A549 (cell line): ENCODE results near the gene NME2. TPM values are rescaled to one million over a fixed set of nuclear protein-coding genes. Genes with fewer than 3 reads are reported as not detected.

Experiments
- ATOH8 ChIP-seq: fragments of 250-450 bp; sonication (Bioruptor Pico); IDR thresholded peaks from 2 replicates; pipeline ENCODE4 v1.5.0; 2020; ENCODE audit warnings: low read depth, mild to moderate bottlenecking, moderate library complexity
- BCL3 ChIP-seq: fragments of >200 bp; sonication (Bioruptor Twin); formaldehyde crosslinking; IDR thresholded peaks from 3 replicates; pipeline ENCODE4 v1.6.1; 2016
- BHLHE40 ChIP-seq: IDR thresholded peaks from 2 replicates; pipeline ENCODE4 v1.6.1; 2012; ENCODE audit warnings: low read depth, low read length, inconsistent platforms
- CBX2 ChIP-seq: fragments of 200-600 bp; sonication (generic); IDR thresholded peaks from 2 replicates; pipeline ENCODE4 v1.6.1; 2016; ENCODE audit warnings: low read depth, mild to moderate bottlenecking, borderline replicate concordance
- CBX8 ChIP-seq: fragments of 200-600 bp; sonication (generic); IDR thresholded peaks from 2 replicates; pipeline ENCODE4 v1.6.1; 2016
- CEBPB ChIP-seq, 2 experiments: fragments of >200 bp in 1 of 2; sonication (Bioruptor Twin) in 1 of 2; formaldehyde crosslinking in 1 of 2; IDR thresholded peaks; 2 replicates each; pipeline ENCODE4 v1.6.1; 2012 to 2016
- CHD4 ChIP-seq: fragments of 200-600 bp; sonication (generic); IDR thresholded peaks from 2 replicates; pipeline ENCODE4 v1.6.1; 2016; ENCODE audit warnings: antibody characterized with exemption, mild to moderate bottlenecking, borderline replicate concordance
- EHMT2 ChIP-seq: fragments of 200-600 bp; sonication (generic); IDR thresholded peaks from 2 replicates; pipeline ENCODE4 v1.6.1; 2016; ENCODE audit warnings: antibody characterized with exemption, low read depth, mild to moderate bottlenecking, moderate library complexity
- EP300 ChIP-seq, 2 experiments: fragments of >200 bp; sonication (Bioruptor Twin); formaldehyde crosslinking; IDR thresholded peaks; 2 replicates in 1 of 2; 3 replicates in 1 of 2; pipeline ENCODE4 v1.6.1; 2016 to 2017
- ESRRA ChIP-seq: fragments of 150-350 bp; IDR thresholded peaks from 2 replicates; pipeline ENCODE4 v1.6.1; 2014; ENCODE audit warnings: mild to moderate bottlenecking, low read length, borderline replicate concordance
- FOXS1 ChIP-seq: fragments of 250-450 bp; sonication (Bioruptor Pico); IDR thresholded peaks from 2 replicates; pipeline ENCODE4 v1.5.0; 2020; ENCODE audit warnings: mild to moderate bottlenecking, moderate library complexity
- HDAC2 ChIP-seq: fragments of 200-600 bp; sonication (generic); IDR thresholded peaks from 2 replicates; pipeline ENCODE4 v1.6.1; 2016
- HES2 ChIP-seq: fragments of >200 bp; sonication (Bioruptor Twin); formaldehyde crosslinking; IDR thresholded peaks from 2 replicates; pipeline ENCODE4 v1.6.1; 2016
- HMGXB4 ChIP-seq: fragments of 250-450 bp; sonication (Bioruptor Pico); IDR thresholded peaks from 2 replicates; pipeline ENCODE4 v1.5.0; 2021; ENCODE audit warnings: mild to moderate bottlenecking, moderate library complexity, borderline replicate concordance
- HOXA7 ChIP-seq: fragments of 250-450 bp; sonication (Bioruptor Pico); IDR thresholded peaks from 2 replicates; pipeline ENCODE4 v1.5.0; 2020; ENCODE audit warnings: mild to moderate bottlenecking, moderate library complexity
- HOXB5 ChIP-seq: fragments of 250-450 bp; sonication (Bioruptor Pico); IDR thresholded peaks from 2 replicates; pipeline ENCODE4 v1.5.0; 2020; ENCODE audit warnings: mild to moderate bottlenecking, moderate library complexity
- JUN ChIP-seq, 2 experiments: fragments of >200 bp; sonication (Bioruptor Twin); formaldehyde crosslinking; IDR thresholded peaks; 2 replicates in 1 of 2; 3 replicates in 1 of 2; pipeline ENCODE4 v1.6.1; 2016 to 2017
- MAFK ChIP-seq: fragments of 450-650 bp; IDR thresholded peaks from 2 replicates; pipeline ENCODE4 v1.6.1; 2014; ENCODE audit not compliant: partially characterized antibody
- MAX ChIP-seq: IDR thresholded peaks from 2 replicates; pipeline ENCODE4 v1.6.1; 2012
- MYC ChIP-seq: IDR thresholded peaks from 2 replicates; pipeline ENCODE4 v1.6.1; 2012; ENCODE audit warnings: mild to moderate bottlenecking, inconsistent platforms, low read length, improper control_type of control experiment, borderline replicate concordance
- NFE2L2 ChIP-seq: fragments of 150-350 bp; conservative IDR thresholded peaks from 2 replicates; pipeline ENCODE4 v1.6.1; 2014; ENCODE audit warnings: low read length
- NPAS2 ChIP-seq: fragments of 250-450 bp; sonication (Bioruptor Pico); IDR thresholded peaks from 2 replicates; pipeline ENCODE4 v1.8.0; 2022; ENCODE audit warnings: mild to moderate bottlenecking, moderate library complexity, borderline replicate concordance
- NR3C1 ChIP-seq: fragments of >200 bp; sonication (Bioruptor Twin); formaldehyde crosslinking; IDR thresholded peaks from 3 replicates; pipeline ENCODE4 v1.6.1; 2017
- PBX3 ChIP-seq: IDR thresholded peaks from 2 replicates; pipeline ENCODE4 v1.6.1; 2012
- PHF8 ChIP-seq: fragments of 200-600 bp; sonication (generic); IDR thresholded peaks from 2 replicates; pipeline ENCODE4 v1.6.1; 2016; ENCODE audit warnings: low read depth, mild to moderate bottlenecking, antibody characterized with exemption, moderate library complexity, borderline replicate concordance
- POLR2A ChIP-seq: IDR thresholded peaks from 2 replicates; pipeline ENCODE4 v1.6.1; 2012; ENCODE audit warnings: mild to moderate bottlenecking, low read length
- POLR2AphosphoS2 ChIP-seq: conservative IDR thresholded peaks from 2 replicates; pipeline ENCODE4 v1.6.1; 2012; ENCODE audit warnings: low read length, improper control_type of control experiment, inconsistent platforms
- REST ChIP-seq: fragments of 200-600 bp; sonication (generic); IDR thresholded peaks from 2 replicates; pipeline ENCODE4 v1.6.1; 2016; ENCODE audit warnings: antibody characterized with exemption, mild to moderate bottlenecking, moderate library complexity
- RNF2 ChIP-seq: fragments of 200-600 bp; sonication (generic); IDR thresholded peaks from 2 replicates; pipeline ENCODE4 v1.6.1; 2016; ENCODE audit warnings: low read depth, mild to moderate bottlenecking, antibody characterized with exemption, moderate library complexity, borderline replicate concordance
- SMC3 ChIP-seq: fragments of >200 bp; sonication (Bioruptor Twin); formaldehyde crosslinking; IDR thresholded peaks from 3 replicates; pipeline ENCODE4 v1.6.1; 2018; ENCODE audit warnings: inconsistent platforms
- SREBF2 ChIP-seq: fragments of 450-650 bp; IDR thresholded peaks from 2 replicates; pipeline ENCODE4 v1.6.1; 2014; ENCODE audit warnings: mild to moderate bottlenecking, moderate library complexity
- TFCP2L1 ChIP-seq: fragments of 250-450 bp; sonication (Bioruptor Pico); IDR thresholded peaks from 2 replicates; pipeline ENCODE4 v1.5.0; 2021; ENCODE audit warnings: mild to moderate bottlenecking
- TP53 ChIP-seq: fragments of 250-450 bp; sonication (Bioruptor Pico); IDR thresholded peaks from 2 replicates; pipeline ENCODE4 v1.5.0; 2021; ENCODE audit warnings: mild to moderate bottlenecking, moderate library complexity
- ZC3H11A ChIP-seq: fragments of 450-650 bp; IDR thresholded peaks from 2 replicates; pipeline ENCODE4 v1.6.1; 2014; ENCODE audit warnings: antibody characterized with exemption, mild to moderate bottlenecking
- ZNF302 ChIP-seq: fragments of 250-450 bp; sonication (Bioruptor Pico); IDR thresholded peaks from 2 replicates; pipeline ENCODE4 v1.9.0; 2021; ENCODE audit warnings: inconsistent platforms, mild to moderate bottlenecking, moderate library complexity
- polyA plus RNA-seq, 4 experiments: library from polyadenylated mRNA; depleted of rRNA in 3 of 4; stranded (reverse); fragments of >200 nt; fragmentation: RNase III in 1 of 4; extraction: RNeasy Plus Mini Kit Qiagen cat#74134 plus additional on column Dnase treatment in 1 of 4; gene quantifications; 2 replicates in 3 of 4; 3 replicates in 1 of 4; pipeline ENCODE4 v1.2.3, GENCODE V29; 2011 to 2017

The NME2 gene
- polyA plus RNA-seq, 2 of the 4 experiments (the other 2 are of a cell fraction), result 1,425 to 1,862 TPM

- TF ChIP-seq TFCP2L1 (CRISPR knock-in tag), result 0 out of 2 replicates have a peak, but pooled peaks have one; percentile 17
- TF ChIP-seq PHF8, result peak; percentile 30; the same call in 1 of the 2 replicates
- no peak for TF ChIP-seq SREBF2
- no peak for TF ChIP-seq CBX2
- no peak for TF ChIP-seq CEBPB (IDR thresholded peaks at IDR 0.05)
- no peak for TF ChIP-seq SMC3
- no peak for TF ChIP-seq BCL3
- no peak; the same call in 1 of the 2 replicates for TF ChIP-seq ZC3H11A
- TF ChIP-seq ESRRA, result no peak
- peak; percentile 38; the same call in 1 of the 2 replicates for TF ChIP-seq POLR2AphosphoS2
- TF ChIP-seq JUN (IDR thresholded peaks at IDR 0.05), result no peak
- TF ChIP-seq HOXB5 (CRISPR knock-in tag), result 0 out of 2 replicates have a peak, but pooled peaks have one; percentile 48
- no peak for TF ChIP-seq NPAS2
- TF ChIP-seq HES2, result no peak
- no peak for TF ChIP-seq TP53 (CRISPR knock-in tag)
- TF ChIP-seq EP300 (IDR thresholded peaks at IDR 0.05), result no peak
- TF ChIP-seq BHLHE40, result no peak
- 0 out of 2 replicates have a peak, but pooled peaks have one; percentile 57 for TF ChIP-seq ATOH8 (CRISPR knock-in tag)
- TF ChIP-seq POLR2A, result no peak; the same call in none of the 2 replicates
- TF ChIP-seq RNF2, result no peak
- peak; percentile 55; the same call in 1 of the 2 replicates for TF ChIP-seq PBX3
- TF ChIP-seq FOXS1 (CRISPR knock-in tag), result no peak
- TF ChIP-seq REST, result no peak
- no peak for TF ChIP-seq CHD4
- no peak for TF ChIP-seq HMGXB4 (CRISPR knock-in tag)
- TF ChIP-seq MAFK, result no peak
- TF ChIP-seq ZNF302, result no peak
- TF ChIP-seq MYC, result no peak
- TF ChIP-seq HDAC2, result no peak
- TF ChIP-seq NFE2L2, result no peak
- no peak for TF ChIP-seq EHMT2
- no peak for TF ChIP-seq NR3C1
- TF ChIP-seq CBX8, result no peak
- no peak for TF ChIP-seq MAX
- TF ChIP-seq HOXA7 (CRISPR knock-in tag), result 0 out of 2 replicates have a peak, but pooled peaks have one; percentile 27
These were observed 472 bp upstream of the NME2 start (continued) for GRCh38 chr17:51165680-51166197.
